ENCODE results near the gene FBH1.

The FBH1 gene

GRCh38 chr10:5975641-5976473, 85.8 kb downstream of the FBH1 start:
- no peaks in the 10 kb centered on the region; the same call in 1 of the 2 replicates for H3K36me3 ChIP-seq (ENCODE audit: insufficient read depth, low read length)
- no peak overlapping the region for H3K27ac ChIP-seq (ENCODE audit: low read length)
- DNase-seq (peak; percentile 42), ATAC-seq (ENCODE audit: insufficient read depth, low read depth) (no peak; the same call in 2 of the 3 replicates)
- H3K4me3 ChIP-seq (ENCODE audit: low read depth in 1 of 2, low read length in 2 of 2), result peak overlapping the region in 1 of 2 experiments; percentile 100; a peak in 2 of 4 replicates
- no peaks in the 10 kb centered on the region for H3K9me3 ChIP-seq (ENCODE audit: insufficient read depth, low read length, severe bottlenecking)
- no peak overlapping the region for H2AFZ ChIP-seq (ENCODE audit: low read depth, low read length)
- H3K9ac ChIP-seq (ENCODE audit: low read depth, low read length), result no peak overlapping the region; the same call in 1 of the 2 replicates
- H3K79me2 ChIP-seq (ENCODE audit: insufficient read depth, low read length), result no peaks in the 10 kb centered on the region
- no peaks in the 10 kb centered on the region for H4K20me1 ChIP-seq (ENCODE audit: insufficient read depth, low read length)
- H3K27me3 ChIP-seq (ENCODE audit: insufficient read depth, low read length, poor library complexity), result peaks cover 37% of the 10 kb centered on the region
- H3K4me2 ChIP-seq (ENCODE audit: insufficient read depth, low read length), result peak overlapping the region; percentile 100
- peaks cover 23% of the 10 kb centered on the region for H3K4me1 ChIP-seq (ENCODE audit: insufficient read depth, low read length)
- no peak for TF ChIP-seq EZH2 (IDR thresholded peaks at IDR 0.05; ENCODE audit: borderline replicate concordance, low read depth, low read length, severe bottlenecking)
- no peak for TF ChIP-seq CTCF (IDR thresholded peaks at IDR 0.05; ENCODE audit: borderline replicate concordance, extremely low read depth, low read length, poor library complexity, severe bottlenecking)

- Histone ChIP-seq H3K4me3 (ENCODE audit: low read depth in 1 of 2, low read length in 2 of 2) (peak overlapping the region; percentile 80 to 100), H3K4me1 (ENCODE audit: insufficient read depth, low read length) (peaks cover 23% of the 10 kb centered on the region), H3K36me3 (ENCODE audit: insufficient read depth, low read length) (no peaks in the 10 kb centered on the region; the same call in 1 of the 2 replicates), H3K4me2 (ENCODE audit: insufficient read depth, low read length) (peak overlapping the region; percentile 100), H3K27me3 (ENCODE audit: insufficient read depth, low read length, poor library complexity) (peaks cover 37% of the 10 kb centered on the region), H3K9me3 (ENCODE audit: insufficient read depth, low read length, severe bottlenecking) (no peaks in the 10 kb centered on the region), H2AFZ (ENCODE audit: low read depth, low read length) (peak overlapping the region; percentile 88), H4K20me1 (ENCODE audit: insufficient read depth, low read length) (no peaks in the 10 kb centered on the region), H3K27ac (ENCODE audit: low read length) (0 out of 2 replicates have a peak overlapping the region, but pooled peaks have one; percentile 11), H3K9ac (ENCODE audit: low read depth, low read length) (peak overlapping the region; percentile 73), H3K79me2 (ENCODE audit: insufficient read depth, low read length) (no peaks in the 10 kb centered on the region)
- DNase-seq (peak; percentile 62), ATAC-seq (ENCODE audit: insufficient read depth, low read depth) (peak; percentile 57)
- TF ChIP-seq CTCF (IDR thresholded peaks at IDR 0.05; ENCODE audit: borderline replicate concordance, extremely low read depth, low read length, poor library complexity, severe bottlenecking), result no peak
- peak; percentile 61 for TF ChIP-seq EZH2 (IDR thresholded peaks at IDR 0.05; ENCODE audit: borderline replicate concordance, low read depth, low read length, severe bottlenecking)
Measured at GRCh38 chr10:5976512-5977470, 86.7 kb downstream of the FBH1 start.

- Histone ChIP-seq H3K4me3 (ENCODE audit: low read depth in 1 of 2, low read length in 2 of 2) (peak within 1 kb of the TSS; percentile 80 to 100), H3K9ac (ENCODE audit: low read depth, low read length) (peak within 1 kb of the TSS; percentile 73), H3K27ac (ENCODE audit: low read length) (peak within 1 kb of the TSS; percentile 58; the same call in 1 of the 2 replicates), H3K9me3 (ENCODE audit: insufficient read depth, low read length, severe bottlenecking) (no peaks in the 10 kb centered on the region), H3K79me2 (ENCODE audit: insufficient read depth, low read length) (no peaks in the 10 kb centered on the region), H2AFZ (ENCODE audit: low read depth, low read length) (peak within 1 kb of the TSS; percentile 88), H3K4me1 (ENCODE audit: insufficient read depth, low read length) (peaks cover 23% of the 10 kb centered on the region), H4K20me1 (ENCODE audit: insufficient read depth, low read length) (no peaks in the 10 kb centered on the region), H3K27me3 (ENCODE audit: insufficient read depth, low read length, poor library complexity) (peaks cover 37% of the 10 kb centered on the region), H3K36me3 (ENCODE audit: insufficient read depth, low read length) (no peaks in the 10 kb centered on the region; the same call in 1 of the 2 replicates), H3K4me2 (ENCODE audit: insufficient read depth, low read length) (peak within 1 kb of the TSS; percentile 100)
- TF ChIP-seq CTCF (IDR thresholded peaks at IDR 0.05; ENCODE audit: borderline replicate concordance, extremely low read depth, low read length, poor library complexity, severe bottlenecking) (no peak), EZH2 (IDR thresholded peaks at IDR 0.05; ENCODE audit: borderline replicate concordance, low read depth, low read length, severe bottlenecking) (no peak)
- ATAC-seq (ENCODE audit: insufficient read depth, low read depth) (peak; percentile 88), DNase-seq (peak; percentile 87)
Measured at GRCh38 chr10:5977471-5978229, 87.6 kb downstream of the FBH1 start, which contains the start of gene IL15RA. IL15RA (minus strand) TSS chr10:5977543; CDS start chr10:5977492, 51 bp downstream.

All from DND-41 (cell line).